SU-DHL-6 (cell line): ENCODE data around the gene IVNS1ABP.

Experiments used
- CTCF ChIP-seq: fragments of 200-600 bp; sonication (generic); IDR thresholded peaks from one replicate; pipeline ENCODE4 v1.5.1; 2017; ENCODE audit warnings: antibody characterized with exemption, mild to moderate bottlenecking, low read length, moderate library complexity; ENCODE audit not compliant: insufficient read depth, poor library complexity, severe bottlenecking
- EZH2phosphoT487 ChIP-seq: fragments of 200-600 bp; sonication (generic), shearing (Covaris generic); conservative IDR thresholded peaks from 2 replicates; pipeline ENCODE4 v1.6.1; 2018; ENCODE audit warnings: mild to moderate bottlenecking, antibody characterized with exemption, low read length, moderate library complexity, mixed read lengths

- TF ChIP-seq CTCF: no peak
- TF ChIP-seq EZH2phosphoT487: no peak
Observed at GRCh38 chr1:185288435-185288834, 28.6 kb downstream of the IVNS1ABP start.
